NCI-H2196 (cell line): ENCODE results near the gene CRTC2.

Experiments
- DNase-seq: peaks from one replicate; lab custom pipeline; 2025; ENCODE audit not compliant: unreplicated experiment; lab: John Stamatoyannopoulos, UW

The CRTC2 gene

GRCh38 chr1:153899509-153899908, 58.9 kb downstream of the CRTC2 start:
- no peak for DNase-seq
